H9 (cell line): ENCODE results near the gene ZNF599. TPM values are rescaled to one million over a fixed set of nuclear protein-coding genes. Genes with fewer than 3 reads are reported as not detected.
A peak's percentile ranks its signal among the peaks of the same experiment; 100 is the strongest.

Experiments used
- DNase-seq: peaks from one replicate; pipeline ENCODE4 v3.0.0-alpha.2; 2017
- H2AFZ ChIP-seq: one replicate; pipeline ENCODE4 v1.6.1; 2013; ENCODE audit warnings: mild to moderate bottlenecking, low read length, control low read depth, moderate library complexity
- H2AK5ac ChIP-seq: 2 replicates; pipeline ENCODE4 v1.6.1; 2013; ENCODE audit warnings: low read length, control low read depth, mixed read lengths; ENCODE audit not compliant: insufficient read length
- H2BK120ac ChIP-seq: one replicate; pipeline ENCODE4 v1.6.1; 2013; ENCODE audit warnings: low read depth, mild to moderate bottlenecking, low read length, control low read depth, inconsistent platforms; ENCODE audit not compliant: poor library complexity, severe bottlenecking
- H2BK12ac ChIP-seq: 2 replicates; pipeline ENCODE4 v1.6.1; 2013; ENCODE audit warnings: low read length, control low read depth, mixed read lengths, low read depth; ENCODE audit not compliant: insufficient read length
- H2BK15ac ChIP-seq: 2 replicates; pipeline ENCODE4 v1.6.1; 2013; ENCODE audit warnings: low read depth, low read length, control low read depth
- H2BK20ac ChIP-seq: one replicate; pipeline ENCODE4 v1.6.1; 2013; ENCODE audit warnings: low read depth, mild to moderate bottlenecking, low read length, control low read depth, inconsistent platforms; ENCODE audit not compliant: poor library complexity, severe bottlenecking
- H2BK5ac ChIP-seq: 2 replicates; pipeline ENCODE4 v1.6.1; 2013; ENCODE audit warnings: low read length, control low read depth, mixed read lengths; ENCODE audit not compliant: insufficient read length
- H3K14ac ChIP-seq: 2 replicates; pipeline ENCODE4 v1.6.1; 2013; ENCODE audit warnings: low read length, control low read depth; ENCODE audit not compliant: insufficient read depth
- H3K18ac ChIP-seq: 2 replicates; pipeline ENCODE4 v1.6.1; 2013; ENCODE audit warnings: low read depth, mild to moderate bottlenecking, mixed read lengths, low read length, control low read depth; ENCODE audit not compliant: insufficient read length
- H3K23ac ChIP-seq: 2 replicates; pipeline ENCODE4 v1.6.1; 2013; ENCODE audit warnings: low read length, control low read depth, mixed read lengths, low read depth; ENCODE audit not compliant: insufficient read length
- H3K23me2 ChIP-seq: 2 replicates; pipeline ENCODE4 v1.6.1; 2013; ENCODE audit warnings: low read depth, mild to moderate bottlenecking, mixed read lengths, low read length, control low read depth; ENCODE audit not compliant: insufficient read length, poor library complexity, severe bottlenecking
- H3K27ac ChIP-seq: 2 replicates; pipeline ENCODE4 v1.5.1; 2013; ENCODE audit warnings: low read length, control low read depth, mixed read lengths, low read depth; ENCODE audit not compliant: insufficient read length
- H3K27me3 ChIP-seq: 2 replicates; pipeline ENCODE4 v1.6.1; 2013; ENCODE audit warnings: low read length, control low read depth, inconsistent platforms; ENCODE audit not compliant: insufficient read depth
- H3K4ac ChIP-seq: 2 replicates; pipeline ENCODE4 v1.6.1; 2013; ENCODE audit warnings: low read depth, mild to moderate bottlenecking, control low read depth, inconsistent platforms, low read length, moderate library complexity
- H3K4me1 ChIP-seq: 2 replicates; pipeline ENCODE4 v1.6.1; 2013; ENCODE audit warnings: low read length, control low read depth, inconsistent platforms; ENCODE audit not compliant: insufficient read depth
- H3K4me2 ChIP-seq: 2 replicates; pipeline ENCODE4 v1.6.1; 2013; ENCODE audit warnings: low read length, control low read depth, mixed read lengths; ENCODE audit not compliant: insufficient read length, insufficient read depth
- H3K56ac ChIP-seq: 2 replicates; pipeline ENCODE4 v1.6.1; 2013; ENCODE audit warnings: low read depth, mild to moderate bottlenecking, mixed read lengths, low read length, control low read depth; ENCODE audit not compliant: insufficient read length
- H3K79me1 ChIP-seq: 2 replicates; pipeline ENCODE4 v1.6.1; 2013; ENCODE audit warnings: low read depth, mild to moderate bottlenecking, moderate library complexity, low read length, control low read depth, inconsistent platforms; ENCODE audit not compliant: insufficient read depth, poor library complexity, severe bottlenecking
- H3K79me2 ChIP-seq: 2 replicates; pipeline ENCODE4 v1.6.1; 2013; ENCODE audit warnings: low read length, control low read depth, inconsistent platforms; ENCODE audit not compliant: insufficient read depth
- H3K9ac ChIP-seq: 2 replicates; pipeline ENCODE4 v1.6.1; 2013; ENCODE audit warnings: low read length, control low read depth, mixed read lengths; ENCODE audit not compliant: insufficient read length; ENCODE audit errors: extremely low read depth
- H3K9me3 ChIP-seq: one replicate; pipeline ENCODE4 v1.6.1; 2013; ENCODE audit warnings: low read depth, low read length, inconsistent platforms; ENCODE audit not compliant: control insufficient read depth
- H3T11ph ChIP-seq: one replicate; pipeline ENCODE4 v1.6.1; 2013; ENCODE audit warnings: mild to moderate bottlenecking, low read length, control low read depth, inconsistent platforms
- H4K20me1 ChIP-seq: one replicate; pipeline ENCODE4 v1.6.1; 2013; ENCODE audit not compliant: control insufficient read depth, insufficient read length, insufficient read depth
- H4K5ac ChIP-seq: 2 replicates; pipeline ENCODE4 v1.6.1; 2013; ENCODE audit warnings: low read depth, mild to moderate bottlenecking, mixed read lengths, low read length, control low read depth; ENCODE audit not compliant: insufficient read length
- H4K8ac ChIP-seq: replicated peaks from 2 replicates; pipeline ENCODE4 v1.6.1; 2013; ENCODE audit warnings: low read length, control low read depth, mixed read lengths, low read depth; ENCODE audit not compliant: insufficient read length
- H4K91ac ChIP-seq: 2 replicates; pipeline ENCODE4 v1.6.1; 2013; ENCODE audit warnings: low read depth, mild to moderate bottlenecking, moderate library complexity, mixed read lengths, low read length, control low read depth; ENCODE audit not compliant: insufficient read length
- H3K27ac Mint-ChIP-seq, 3 experiments: 2 replicates in 2 of 3; 3 replicates in 1 of 3; pipeline ENCODE4 v1.8.0; 2020 to 2021; ENCODE audit warnings: mixed read lengths in 3 of 3, mild to moderate bottlenecking in 1 of 3, moderate library complexity in 1 of 3
- H3K27me3 Mint-ChIP-seq: 2 replicates; pipeline ENCODE4 v1.8.0; 2021; ENCODE audit warnings: low read depth, mild to moderate bottlenecking, moderate library complexity, mixed read lengths
- H3K36me3 Mint-ChIP-seq, 3 experiments: 2 replicates in 2 of 3; 3 replicates in 1 of 3; pipeline ENCODE4 v1.8.0; 2020 to 2021; ENCODE audit warnings: low read depth in 3 of 3, mixed read lengths in 3 of 3; ENCODE audit not compliant: insufficient read depth in 1 of 3
- H3K4me1 Mint-ChIP-seq, 2 experiments: 2 replicates each; pipeline ENCODE4 v1.8.0; 2020; ENCODE audit warnings: mixed read lengths in 2 of 2
- H3K4me3 Mint-ChIP-seq, 2 experiments: 2 replicates in 1 of 2; 3 replicates in 1 of 2; pipeline ENCODE4 v1.8.0; 2020 to 2021; ENCODE audit warnings: mild to moderate bottlenecking in 2 of 2, mixed read lengths in 2 of 2, moderate library complexity in 1 of 2
- H3K9me3 Mint-ChIP-seq, 2 experiments: 2 replicates in 1 of 2; 3 replicates in 1 of 2; pipeline ENCODE4 v1.8.0; 2020; ENCODE audit warnings: mild to moderate bottlenecking in 2 of 2, mixed read lengths in 2 of 2, moderate library complexity in 1 of 2
- WGBS: extraction: QIAGEN DNeasy Blood & Tissue Kit; methylation state at CpG from one replicate; pipeline ENCODE4 v1.1.7; 2013; ENCODE audit warnings: missing lambda C conversion rate, low lambda C conversion rate, mixed read lengths; ENCODE audit not compliant: insufficient read length; ENCODE audit errors: extremely low coverage; 5-methylcytosine and 5-hydroxymethylcytosine counted together
- total RNA-seq: library from RNA; stranded (reverse); gene quantifications from 2 replicates; pipeline ENCODE4 v1.2.1, GENCODE V29; 2021
- TF ChIP-seq, protein P1 (sequence below): fragments of 200-600 bp; sonication (generic); conservative IDR thresholded peaks from 3 replicates; pipeline ENCODE4 v1.8.0; 2021; ENCODE audit warnings: antibody characterized with exemption, mild to moderate bottlenecking

ZNF599 gene
- total RNA-seq, 1 experiment from 2014 or later: 3.9 TPM

DNA sequence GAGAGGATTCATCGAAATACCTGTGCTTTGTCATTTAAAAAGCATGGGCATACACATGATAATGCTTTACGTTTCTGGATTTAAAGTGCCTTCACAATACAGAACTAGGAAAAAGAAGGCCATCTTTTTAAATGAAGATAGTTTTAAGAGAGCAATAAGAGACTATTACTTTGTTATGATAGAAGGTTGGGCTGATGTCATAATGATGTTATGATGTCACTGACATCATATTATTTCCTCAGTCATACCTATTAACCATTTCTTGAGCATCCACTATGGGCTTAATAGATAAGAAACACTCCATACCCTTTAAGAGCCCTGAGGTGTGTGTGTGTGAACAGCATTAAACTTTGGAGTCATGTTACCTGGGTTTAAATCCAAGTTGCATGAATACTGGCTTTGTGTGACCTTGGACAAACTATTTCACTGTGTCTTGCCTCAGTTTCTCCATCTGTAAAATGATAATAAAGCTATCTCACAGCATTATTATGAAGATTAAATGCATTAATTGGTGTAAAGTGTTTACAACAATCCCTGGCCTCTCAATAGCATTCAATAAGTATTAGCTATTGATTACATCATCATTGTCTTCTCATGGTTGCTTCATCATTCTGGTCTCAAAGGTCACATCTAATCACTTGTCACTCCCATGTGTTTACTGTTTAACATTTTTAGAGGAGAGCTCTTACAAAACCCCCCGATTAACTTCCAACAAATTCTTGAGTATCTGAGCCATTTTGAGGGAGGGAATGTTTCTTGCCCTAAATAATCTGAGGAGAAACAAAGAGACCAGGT lies 27.9 kb downstream of the ZNF599 start:
- no peaks in the 10 kb centered on the region for H3K27me3 Mint-ChIP-seq
- Histone ChIP-seq H2BK20ac (no peak overlapping the region), H3K27me3 (no peaks in the 10 kb centered on the region), H3K23me2 (no peaks in the 10 kb centered on the region), H4K8ac (no peak overlapping the region), H2BK12ac (no peak overlapping the region), H3K14ac (no peak overlapping the region), H2BK120ac (no peak overlapping the region), H3K4ac (no peak overlapping the region), H2BK15ac (no peak overlapping the region), H2AK5ac (no peak overlapping the region), H4K20me1 (no peaks in the 10 kb centered on the region), H3K9me3 (no peaks in the 10 kb centered on the region), H3K9ac (no peak overlapping the region), H3K23ac (no peak overlapping the region), H2BK5ac (no peak overlapping the region), H3K18ac (no peak overlapping the region), H3K79me1 (no peaks in the 10 kb centered on the region), H3K27ac (no peak overlapping the region), H2AFZ (no peak overlapping the region), H3T11ph (no peak overlapping the region), H4K91ac (no peak overlapping the region), H3K4me1 (no peaks in the 10 kb centered on the region), H3K4me2 (no peak overlapping the region), H4K5ac (no peak overlapping the region), H3K56ac (no peak overlapping the region), H3K79me2 (no peaks in the 10 kb centered on the region)
- peaks cover 48 to 56% of the 10 kb centered on the region in 2 experiments for H3K9me3 Mint-ChIP-seq
- no peak for DNase-seq
- H3K4me3 Mint-ChIP-seq: no peak overlapping the region
- H3K4me1 Mint-ChIP-seq: peaks cover 0 to 5% of the 10 kb centered on the region in 2 experiments; a peak in 2 of 4 replicates
- peaks cover 11 to 21% (median 14%) of the 10 kb centered on the region in 3 experiments for H3K36me3 Mint-ChIP-seq
- TF ChIP-seq, protein P1, sequence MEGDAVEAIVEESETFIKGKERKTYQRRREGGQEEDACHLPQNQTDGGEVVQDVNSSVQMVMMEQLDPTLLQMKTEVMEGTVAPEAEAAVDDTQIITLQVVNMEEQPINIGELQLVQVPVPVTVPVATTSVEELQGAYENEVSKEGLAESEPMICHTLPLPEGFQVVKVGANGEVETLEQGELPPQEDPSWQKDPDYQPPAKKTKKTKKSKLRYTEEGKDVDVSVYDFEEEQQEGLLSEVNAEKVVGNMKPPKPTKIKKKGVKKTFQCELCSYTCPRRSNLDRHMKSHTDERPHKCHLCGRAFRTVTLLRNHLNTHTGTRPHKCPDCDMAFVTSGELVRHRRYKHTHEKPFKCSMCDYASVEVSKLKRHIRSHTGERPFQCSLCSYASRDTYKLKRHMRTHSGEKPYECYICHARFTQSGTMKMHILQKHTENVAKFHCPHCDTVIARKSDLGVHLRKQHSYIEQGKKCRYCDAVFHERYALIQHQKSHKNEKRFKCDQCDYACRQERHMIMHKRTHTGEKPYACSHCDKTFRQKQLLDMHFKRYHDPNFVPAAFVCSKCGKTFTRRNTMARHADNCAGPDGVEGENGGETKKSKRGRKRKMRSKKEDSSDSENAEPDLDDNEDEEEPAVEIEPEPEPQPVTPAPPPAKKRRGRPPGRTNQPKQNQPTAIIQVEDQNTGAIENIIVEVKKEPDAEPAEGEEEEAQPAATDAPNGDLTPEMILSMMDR: no peak
- H3K27ac Mint-ChIP-seq: peak overlapping the region in 1 of 3 experiments; percentile 2; a peak in 1 of 7 replicates
- no CpG with 5 or more reads among the region's 3 CpGs for WGBS
